Epidermal melanocyte (primary cell): Measurements from ENCODE around the gene FBXO40.

ENCODE experiments used
- DNase-seq: peaks from one replicate; pipeline ENCODE4 v3.0.0; 2011; ENCODE audit warnings: low spot score; ENCODE audit not compliant: insufficient read length

Gene FBXO40

GRCh38 chr3:121606106-121606505 lies 12.9 kb downstream of the FBXO40 start:
- DNase-seq = no peak

DNA sequence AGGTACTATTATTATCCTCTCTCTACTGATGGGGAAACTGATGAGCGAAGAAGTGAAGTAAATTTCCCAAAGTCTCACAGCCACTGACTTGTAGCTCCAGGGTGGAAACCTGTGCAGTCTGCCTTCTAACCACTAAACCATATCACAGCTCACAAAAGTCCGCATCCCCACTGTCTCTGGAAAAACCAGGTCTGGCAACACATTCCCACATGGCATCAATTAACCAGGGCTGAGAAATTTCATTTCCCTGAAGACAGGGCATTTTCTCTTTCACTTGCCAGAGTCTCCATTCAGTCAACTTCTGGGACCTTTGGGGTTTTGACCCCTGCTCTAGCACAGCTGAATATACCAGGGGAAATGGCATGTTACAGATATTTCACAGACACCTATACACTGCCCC lies 26.5 kb downstream of the FBXO40 start:
- no peak for DNase-seq

GRCh38 chr3:121621491-121621890 lies 28.3 kb downstream of the FBXO40 start:
- no peak for DNase-seq

DNA sequence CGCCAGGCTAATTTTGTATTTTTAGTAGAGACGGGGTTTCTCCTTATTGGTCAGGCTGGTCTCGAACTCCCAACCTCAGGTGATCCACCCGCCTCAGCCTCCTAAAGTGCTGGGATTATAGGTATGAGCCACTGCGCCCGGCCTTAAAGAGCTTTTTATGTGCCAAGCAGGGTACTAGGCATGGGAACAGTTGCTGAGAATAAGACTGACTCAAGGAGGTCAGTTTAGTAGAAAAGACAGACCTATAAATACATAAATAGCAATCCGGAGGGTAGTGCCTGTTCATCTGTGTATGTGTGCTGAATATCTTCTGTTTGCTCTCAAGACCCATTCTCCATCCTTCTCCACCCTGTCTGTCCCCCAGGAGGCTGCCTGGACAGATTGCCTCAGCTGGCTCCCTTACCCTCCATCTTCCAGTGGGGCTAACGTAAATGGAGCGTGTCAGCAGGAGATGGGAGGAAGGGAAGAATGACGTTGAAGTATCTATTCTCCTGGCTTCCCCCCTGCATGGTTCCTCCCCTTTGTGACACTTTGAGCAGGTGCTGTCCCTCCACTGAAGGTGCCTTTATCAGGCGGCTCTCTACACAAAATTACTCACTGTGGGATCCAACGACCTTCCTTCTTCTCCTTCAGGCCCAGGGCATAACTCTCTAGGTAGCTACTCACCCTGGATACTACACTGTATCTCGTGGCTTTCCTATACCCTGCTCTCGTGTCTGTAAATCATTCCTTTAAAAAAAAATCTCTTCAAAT lies 31.1 kb downstream of the FBXO40 start:
- no peak for DNase-seq

DNA sequence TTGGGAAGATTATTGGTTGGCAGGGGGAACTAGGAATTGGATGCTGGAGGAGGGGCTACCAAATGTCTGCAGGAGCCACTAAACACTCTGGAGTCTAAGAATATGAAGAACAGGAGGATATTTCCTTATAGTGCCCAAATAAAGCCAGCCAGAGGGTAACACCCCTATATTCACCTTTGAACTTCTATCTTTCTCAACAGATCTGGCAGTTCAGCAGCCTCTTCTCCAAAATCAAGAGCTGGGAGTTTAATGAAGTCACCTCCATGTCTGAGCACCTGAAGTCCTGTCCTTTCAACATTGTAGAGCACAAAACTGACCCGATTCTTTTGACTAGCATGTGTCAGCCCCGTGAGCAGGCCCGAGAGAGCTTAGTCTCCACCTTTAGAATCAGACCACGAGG lies 33.3 kb downstream of the FBXO40 start:
- DNase-seq = no peak

GRCh38 chr3:121627211-121627610 lies 34.0 kb downstream of the FBXO40 start:
- DNase-seq = no peak

DNA sequence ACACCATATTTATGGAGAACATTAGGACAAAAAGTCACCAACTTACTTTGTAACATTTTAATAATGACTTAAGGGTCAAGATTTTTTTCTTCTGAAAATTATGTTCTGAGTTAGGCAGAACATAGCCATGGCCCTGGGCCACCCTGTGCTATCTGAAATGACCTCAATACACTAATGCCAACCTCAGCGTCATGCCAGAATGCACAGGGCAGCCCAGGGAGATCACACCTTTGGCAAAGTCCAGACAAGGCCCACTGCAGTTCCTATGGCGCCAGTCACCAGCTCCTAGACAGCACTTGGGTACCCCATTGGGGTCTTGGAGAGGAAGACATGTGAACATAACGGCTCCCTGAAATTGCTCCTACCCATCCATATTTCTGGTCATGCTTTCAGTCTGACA lies 34.4 kb downstream of the FBXO40 start:
- no peak for DNase-seq

DNA sequence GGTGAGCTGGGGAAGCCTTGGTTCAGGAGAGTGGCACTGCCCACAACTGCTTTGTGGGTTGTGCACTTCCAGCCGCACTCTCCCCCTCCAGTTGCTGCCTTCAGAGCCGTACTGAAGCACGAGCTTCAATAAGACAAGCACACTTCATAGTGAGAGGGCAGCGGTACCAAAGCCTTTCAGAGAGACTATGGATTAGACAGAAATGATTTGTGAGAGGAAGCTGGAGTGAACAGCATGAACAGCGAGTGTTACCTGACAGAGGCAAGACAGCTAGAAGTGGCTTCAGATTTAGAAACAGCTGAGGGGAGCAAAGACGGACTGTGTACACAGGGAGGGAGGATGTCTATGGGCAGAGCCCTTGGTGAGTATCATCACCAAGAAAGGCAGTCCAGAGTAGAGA lies 36.4 kb downstream of the FBXO40 start:
- DNase-seq = no peak

GRCh38 chr3:121630355-121630754 lies 37.2 kb downstream of the FBXO40 start:
- DNase-seq = no peak

GRCh38 chr3:121637922-121638321 lies 44.7 kb downstream of the FBXO40 start:
- no peak for DNase-seq

- DNase-seq = no peak
These were observed 47.9 kb downstream of the FBXO40 start for GRCh38 chr3:121641127-121641526.

GRCh38 chr3:121642601-121643314 lies 49.6 kb downstream of the FBXO40 start:
- DNase-seq = no peak

DNA sequence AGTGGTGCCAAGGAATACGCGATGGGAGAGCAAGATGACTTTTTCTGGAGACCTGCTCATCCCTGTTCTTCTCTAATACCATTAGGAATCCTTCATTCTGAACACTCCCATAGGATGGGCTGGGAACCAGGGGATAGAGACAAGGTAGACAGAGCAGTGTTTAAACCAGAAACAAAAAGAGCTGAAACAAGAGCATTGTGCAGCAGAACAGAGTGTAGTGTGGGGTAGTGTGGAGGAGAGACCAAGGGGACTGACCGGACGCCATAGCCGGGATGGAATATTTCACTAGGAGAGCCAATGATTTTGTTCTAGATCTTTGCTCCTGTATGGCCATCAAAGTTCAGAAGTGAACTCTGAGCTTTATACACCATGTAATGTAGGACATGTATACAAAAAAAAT lies 51.9 kb downstream of the FBXO40 start:
- no peak for DNase-seq

- DNase-seq = no peak
These were observed 55.2 kb downstream of the FBXO40 start for GRCh38 chr3:121648219-121648958.

GRCh38 chr3:121649645-121650044 lies 56.5 kb downstream of the FBXO40 start:
- DNase-seq = no peak

GRCh38 chr3:121651684-121652083 lies 58.5 kb downstream of the FBXO40 start:
- DNase-seq = no peak

DNA sequence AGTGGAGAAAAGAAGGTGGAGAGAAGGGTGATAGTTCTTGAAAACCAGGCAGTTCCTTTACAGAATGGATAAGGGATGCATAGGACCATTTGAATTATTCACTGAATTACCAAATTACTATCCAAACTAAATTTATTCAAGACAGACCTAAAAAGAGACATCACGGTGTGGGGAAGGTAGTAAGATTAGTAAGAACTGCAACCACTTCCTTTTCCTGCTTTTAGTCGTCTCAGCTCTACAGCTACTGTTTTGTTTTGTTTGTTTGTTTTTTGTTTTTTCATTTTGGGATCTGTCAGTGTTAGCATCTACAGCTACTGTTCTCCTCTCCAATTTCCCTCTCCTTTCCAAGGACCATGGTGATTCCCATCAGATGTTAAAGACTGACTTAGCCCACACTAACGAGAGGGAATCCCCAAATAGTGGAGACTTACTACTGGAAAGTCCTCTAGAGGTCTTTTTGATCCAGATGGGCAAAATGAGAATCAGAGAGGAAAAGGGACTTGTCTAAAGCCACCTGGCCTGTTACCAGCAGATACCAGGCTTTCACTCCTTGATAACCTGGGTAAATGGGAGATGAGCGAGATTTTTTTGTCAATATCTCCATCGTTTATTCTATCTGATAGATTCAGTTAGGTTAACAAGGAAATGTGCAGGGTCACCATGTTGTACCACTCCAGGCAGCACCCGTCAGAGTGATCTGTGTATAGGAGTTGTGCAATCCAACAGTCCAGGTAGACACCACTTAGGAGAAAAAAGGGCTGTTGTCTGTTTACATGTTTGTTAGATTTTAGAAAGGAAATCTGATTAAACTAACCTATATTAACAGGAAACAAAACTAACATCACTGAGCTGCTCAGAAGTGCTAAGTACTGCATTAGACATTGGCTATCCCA lies 61.6 kb downstream of the FBXO40 start:
- DNase-seq = no peak

GRCh38 chr3:121658716-121659435 lies 65.7 kb downstream of the FBXO40 start:
- no peak for DNase-seq

- no peak for DNase-seq
These were observed 66.4 kb downstream of the FBXO40 start for GRCh38 chr3:121659586-121659985.

DNA sequence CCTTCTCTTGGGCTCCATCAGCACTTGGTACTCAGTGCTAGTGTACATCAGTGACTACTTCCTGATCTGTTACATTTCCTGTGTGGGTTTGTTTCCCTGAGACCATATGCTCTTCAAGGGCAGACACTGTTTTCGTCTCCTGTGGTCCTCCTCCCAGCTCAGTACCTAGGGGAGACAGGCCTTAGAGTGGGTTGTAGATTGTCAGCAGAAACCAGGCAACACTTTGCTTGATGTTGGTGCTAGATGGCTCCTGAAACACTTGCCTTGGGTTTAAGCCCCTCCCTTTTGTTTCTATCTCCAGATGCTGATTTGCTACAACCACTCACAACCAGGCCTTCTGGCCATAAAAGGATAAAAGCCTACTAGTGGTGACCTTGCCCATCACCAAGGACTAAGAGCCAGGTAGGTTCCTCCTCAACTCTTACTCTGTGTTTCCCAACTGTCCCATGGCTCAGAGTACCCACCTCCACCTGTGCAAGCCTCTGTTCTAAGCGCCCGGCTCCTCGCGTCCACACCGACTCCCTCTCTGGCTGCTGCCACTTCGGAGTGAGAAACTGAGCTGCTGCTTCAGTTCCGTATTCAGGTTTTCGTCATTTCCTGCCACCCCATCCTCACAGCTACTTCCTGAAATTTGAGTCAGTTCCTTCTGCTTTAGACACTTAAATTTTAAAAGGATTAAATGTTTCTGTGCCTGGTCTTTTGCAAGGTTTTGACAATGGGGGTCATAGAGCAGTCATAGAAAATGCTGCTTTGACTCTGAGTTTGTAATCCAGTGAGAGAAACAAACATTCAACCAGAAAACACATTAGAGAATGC lies 67.4 kb downstream of the FBXO40 start, which contains the start of gene HCLS1:
TSS of gene HCLS1 (minus strand) at position 548 of the 816 bp plus-strand sequence. CDS start 2,556 bp downstream, outside the sequence.
- no peak for DNase-seq
